ENCODE measurements around the gene STMP1. TPM values are rescaled to one million over a fixed set of nuclear protein-coding genes. Genes with fewer than 3 reads are reported as not detected.

The STMP1 gene
- total RNA-seq, 1 donor from 2014 or later = 28.2 TPM

- Histone ChIP-seq H3K4me1 (peaks cover 23% of the 10 kb centered on the region), H3K27me3 (ENCODE audit: low read depth) (no peaks in the 10 kb centered on the region), H3K36me3 (no peaks in the 10 kb centered on the region), H3K9me3 (replicated peaks) (no peaks in the 10 kb centered on the region), H3K4me3 (no peak overlapping the region), H3K27ac (replicated peaks) (no peak overlapping the region)
- no peak for DNase-seq
- no peak for TF ChIP-seq CTCF (IDR thresholded peaks at IDR 0.05; ENCODE audit: borderline replicate concordance)
- intact Hi-C loops (cut with micrococcal nuclease) = no loop called here
Observed at GRCh38 chr7:135712796-135713195, 50.5 kb downstream of the STMP1 start.

GRCh38 chr7:135713836-135714470 lies 51.6 kb downstream of the STMP1 start:
- peaks cover 28% of the 10 kb centered on the region for H3K4me1 ChIP-seq
- H3K27ac ChIP-seq (replicated peaks) = no peak overlapping the region
- no peaks in the 10 kb centered on the region for H3K27me3 ChIP-seq (ENCODE audit: low read depth)
- no peak for TF ChIP-seq CTCF (IDR thresholded peaks at IDR 0.05; ENCODE audit: borderline replicate concordance)
- no peaks in the 10 kb centered on the region for H3K36me3 ChIP-seq
- H3K4me3 ChIP-seq = no peak overlapping the region
- intact Hi-C loops (cut with micrococcal nuclease) = no loop called here
- H3K9me3 ChIP-seq (replicated peaks) = no peaks in the 10 kb centered on the region
- no peak for DNase-seq

- Histone ChIP-seq H3K4me3 (no peak overlapping the region), H3K27ac (replicated peaks) (no peak overlapping the region), H3K9me3 (replicated peaks) (no peaks in the 10 kb centered on the region), H3K4me1 (peaks cover 34% of the 10 kb centered on the region), H3K36me3 (no peaks in the 10 kb centered on the region), H3K27me3 (ENCODE audit: low read depth) (no peaks in the 10 kb centered on the region)
- DNase-seq = no peak
- intact Hi-C loops (cut with micrococcal nuclease) = no loop called here
- TF ChIP-seq CTCF (IDR thresholded peaks at IDR 0.05; ENCODE audit: borderline replicate concordance) = no peak
Observed at GRCh38 chr7:135714534-135715009, 52.3 kb downstream of the STMP1 start.

GRCh38 chr7:135715055-135715522 lies 52.8 kb downstream of the STMP1 start:
- Histone ChIP-seq H3K27me3 (ENCODE audit: low read depth) (no peaks in the 10 kb centered on the region), H3K9me3 (replicated peaks) (no peaks in the 10 kb centered on the region), H3K4me3 (no peak overlapping the region), H3K4me1 (peaks cover 34% of the 10 kb centered on the region), H3K36me3 (no peaks in the 10 kb centered on the region), H3K27ac (replicated peaks) (no peak overlapping the region)
- TF ChIP-seq CTCF (IDR thresholded peaks at IDR 0.05; ENCODE audit: borderline replicate concordance) = no peak
- intact Hi-C loops (cut with micrococcal nuclease) = no loop called here
- DNase-seq = no peak

GRCh38 chr7:135715673-135716072 lies 53.4 kb downstream of the STMP1 start:
- no peaks in the 10 kb centered on the region for H3K9me3 ChIP-seq (replicated peaks)
- H3K27ac ChIP-seq (replicated peaks) = no peak overlapping the region
- intact Hi-C loops (cut with micrococcal nuclease) = no loop called here
- no peaks in the 10 kb centered on the region for H3K36me3 ChIP-seq
- DNase-seq = no peak
- TF ChIP-seq CTCF (IDR thresholded peaks at IDR 0.05; ENCODE audit: borderline replicate concordance) = no peak
- no peak overlapping the region for H3K4me3 ChIP-seq
- H3K27me3 ChIP-seq (ENCODE audit: low read depth) = no peaks in the 10 kb centered on the region
- peaks cover 34% of the 10 kb centered on the region for H3K4me1 ChIP-seq

Measured in left ventricle myocardium inferior (tissue), 1 donor.